ENCODE measurements around the gene GTF2H2. TPM values are rescaled to one million over a fixed set of nuclear protein-coding genes. Genes with fewer than 3 reads are reported as not detected.

Gene GTF2H2
- 13.8 and 17.8 TPM in 2 replicates for total RNA-seq

DNA sequence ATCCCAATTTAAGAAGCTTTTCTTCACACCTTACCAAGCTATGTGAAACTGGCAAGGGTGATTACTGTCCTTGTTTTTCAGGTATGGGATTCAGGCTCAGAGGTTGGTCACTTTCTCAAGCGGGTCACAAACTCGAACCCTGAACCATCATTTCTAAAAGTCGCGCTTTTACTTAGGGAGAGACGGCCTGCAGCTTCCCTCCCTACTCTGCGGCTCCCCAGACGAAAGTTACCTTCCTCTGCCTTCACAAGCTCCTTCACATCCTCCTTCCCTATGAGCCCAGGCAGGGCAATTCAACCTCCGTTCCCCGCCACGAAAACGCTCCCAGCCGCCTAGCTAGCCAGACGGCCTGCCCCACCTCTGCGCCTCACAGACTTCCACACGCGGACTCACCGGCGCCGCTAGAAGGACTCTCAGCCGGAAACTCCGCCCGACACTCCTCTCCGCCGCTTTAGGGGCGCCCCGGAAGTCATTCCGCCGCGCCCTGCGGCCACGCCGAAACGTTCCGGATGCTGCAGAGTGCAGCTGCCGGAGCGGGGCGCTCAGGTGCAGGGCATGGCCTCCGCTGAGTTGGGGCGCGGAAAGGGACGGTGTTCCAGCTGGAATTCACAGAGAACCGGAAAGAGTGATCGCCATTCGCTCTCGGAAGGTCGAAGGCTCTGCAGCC lies at the start of gene GTF2H2:
GTF2H2 (minus strand) TSS at position 415 of the 667 bp plus-strand sequence. CDS start 4,913 bp downstream, outside the sequence.

DNA sequence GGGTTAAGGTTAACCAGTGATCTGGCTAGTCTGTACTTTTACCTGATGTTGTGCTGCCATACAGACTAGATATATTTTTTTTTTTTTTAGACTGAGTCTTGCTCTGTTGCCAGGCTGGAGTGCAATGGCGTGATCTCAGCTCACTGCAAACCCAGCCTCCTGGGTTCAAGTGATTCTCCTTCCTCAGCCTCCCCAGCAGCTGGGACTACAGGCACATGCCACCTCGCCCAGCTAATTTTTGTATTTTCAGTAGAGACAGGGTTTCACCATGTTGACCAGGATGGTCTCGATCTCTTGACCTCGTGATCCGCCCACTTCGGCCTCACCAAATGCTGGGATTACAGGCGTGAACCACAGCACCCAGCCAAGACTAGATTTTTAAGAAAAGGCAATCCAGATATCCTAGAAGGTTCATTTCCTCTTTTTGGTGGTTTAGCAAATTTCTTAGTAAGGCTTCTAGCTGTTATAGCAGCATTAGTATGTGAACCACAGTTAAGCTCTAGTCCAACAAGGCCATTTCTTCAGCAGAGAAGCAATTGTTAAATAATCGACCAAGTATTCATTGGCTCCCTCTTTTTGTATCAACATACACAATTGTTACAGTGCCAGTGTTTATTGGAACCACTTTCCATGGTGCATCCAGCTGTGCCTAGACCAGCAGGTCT lies 42.1 kb downstream of the GTF2H2 start, which contains the start of gene NAIP:
NAIP (minus strand) TSS at position 51 of the 665 bp plus-strand sequence. CDS start 12,424 bp downstream, outside the sequence.

Other genes with a start within 250 kb of the GTF2H2 start
- 0.69 and 5.0 TPM in 2 replicates for gene SERF1A, start 167.0 kb downstream of the GTF2H2 start, total RNA-seq
- gene SMN1, start 142.6 kb downstream of the GTF2H2 start, total RNA-seq = 17.8 and 25.2 TPM in 2 replicates
- gene NAIP, start 42.3 kb downstream of the GTF2H2 start, total RNA-seq = 2.1 and 5.0 TPM in 2 replicates